Activated CD4-positive, alpha-beta memory T cell treated with anti-CD3 and anti-CD28 coated beads for 36 hours (primary cell): ENCODE data around the gene TRMO. TPM values are rescaled to one million over a fixed set of nuclear protein-coding genes. Genes with fewer than 3 reads are reported as not detected.
A peak's percentile ranks its signal among the peaks of the same experiment; 100 is the strongest.

Source experiments
- CTCF ChIA-PET: fragments of 350-600 bp; sonication (Branson Sonifier 250); formaldehyde crosslinking; loops from one replicate; lab custom pipeline; 2021; ENCODE audit warnings: antibody characterized with exemption, inconsistent platforms; lab: Charles Lee
- POLR2A ChIA-PET: fragments of 350-600 bp; sonication (Branson Sonifier 250); formaldehyde crosslinking; loops from one replicate; lab custom pipeline; 2021; ENCODE audit warnings: antibody characterized with exemption; lab: Charles Lee
- DNase-seq: peaks from one replicate; pipeline ENCODE4 v3.0.0-alpha.2; 2020
- H3K27ac Mint-ChIP-seq: one replicate; pipeline ENCODE4 v1.8.0; 2021; ENCODE audit warnings: mixed read lengths
- H3K27me3 Mint-ChIP-seq: one replicate; pipeline ENCODE4 v1.8.0; 2021; ENCODE audit warnings: mixed read lengths
- H3K36me3 Mint-ChIP-seq: one replicate; pipeline ENCODE4 v1.8.0; 2021; ENCODE audit warnings: mixed read lengths
- H3K4me1 Mint-ChIP-seq: one replicate; pipeline ENCODE4 v1.8.0; 2021; ENCODE audit warnings: low read depth, mixed read lengths
- H3K4me3 Mint-ChIP-seq: one replicate; pipeline ENCODE4 v1.8.0; 2021; ENCODE audit warnings: mild to moderate bottlenecking, mixed read lengths
- H3K9me3 Mint-ChIP-seq: one replicate; pipeline ENCODE4 v1.8.0; 2021; ENCODE audit warnings: mixed read lengths
- intact Hi-C: fragments of 100-400 bp; cut with micrococcal nuclease; formaldehyde crosslinking; loops from one replicate; pipeline ENCODE4 v1.15.1; 2023
- total RNA-seq, 2 experiments: library from RNA; stranded (reverse); gene quantifications; one replicate each; pipeline ENCODE4 v1.2.3, GENCODE V29; 2021

The TRMO gene
- total RNA-seq, 2 experiments from 2014 or later: 13.3 to 13.4 TPM

DNA sequence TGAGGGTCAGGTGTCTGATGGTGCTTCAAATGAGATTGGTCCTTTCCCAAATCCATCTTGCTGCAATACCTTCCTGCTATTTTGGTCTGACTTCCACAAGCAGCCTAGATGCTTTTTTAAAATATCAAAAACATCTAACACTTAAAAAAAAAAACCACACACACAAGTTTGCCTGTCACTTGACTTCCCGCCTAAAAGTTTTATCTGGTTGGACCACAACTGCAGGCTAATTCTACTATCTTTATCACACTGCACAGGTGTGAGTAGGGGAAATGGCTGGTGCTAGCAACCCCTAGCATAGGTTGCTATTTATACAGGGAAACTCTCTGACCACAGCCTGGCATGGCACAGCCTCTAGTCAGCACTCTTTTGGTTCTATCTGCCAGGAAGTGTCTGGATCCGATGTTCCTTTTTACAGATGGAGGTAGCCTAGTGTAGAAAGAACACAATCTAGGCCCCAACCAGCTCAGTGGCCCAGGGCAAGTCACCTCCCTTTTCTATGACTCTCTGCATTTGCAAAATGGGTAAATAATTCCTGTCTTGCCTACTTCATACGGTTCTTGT lies 15.9 kb upstream of the TRMO start, which contains the start of gene HEMGN:
TSS of gene HEMGN (minus strand) at position 92 of the 564 bp plus-strand sequence. CDS start at position 56, 36 bp downstream.
- Mint-ChIP-seq H3K4me3 (peak within 1 kb of the TSS; percentile 6), H3K27ac (peak within 1 kb of the TSS; percentile 77), H3K36me3 (no peaks in the 10 kb centered on the region), H3K9me3 (no peaks in the 10 kb centered on the region), H3K4me1 (peaks cover 20% of the 10 kb centered on the region), H3K27me3 (no peaks in the 10 kb centered on the region)
- ChIA-PET POLR2A (interaction anchor here (1.0 kb wide), 1 partner anchor 16 kb away, joined by 3 read pairs; the partner anchor contains the start of gene TRMO), CTCF (interaction anchor here (0.8 to 1.4 kb wide), 5 partner anchors 14 to 48 kb away, joined by 3 to 5 read pairs (median 4); partner anchors contain the start of gene TRMO)
- intact Hi-C loops: loop anchor here (1.0 kb wide), 1 partner anchor 8 kb away; no protein-coding TSS in a partner anchor
- peak; percentile 58 for DNase-seq

DNA sequence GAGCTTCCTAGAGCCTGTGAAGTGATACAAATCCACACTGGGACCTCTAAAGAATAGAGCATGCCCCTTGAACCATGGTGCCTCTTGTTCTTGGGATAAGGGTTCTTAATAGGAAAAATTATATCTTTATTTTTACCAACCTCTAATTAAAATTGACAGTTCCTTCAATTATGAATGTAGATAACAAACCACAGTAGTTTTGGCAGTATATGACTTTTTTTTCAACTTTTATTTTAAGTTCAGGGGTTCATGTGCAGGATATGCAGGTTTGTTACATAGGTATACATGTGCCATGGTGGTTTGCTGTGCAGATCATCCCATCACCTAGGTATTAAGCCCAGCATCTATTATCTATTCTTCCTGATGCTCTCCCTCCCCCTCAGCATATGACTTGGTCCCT lies 14.7 kb upstream of the TRMO start:
- no peaks in the 10 kb centered on the region for H3K36me3 Mint-ChIP-seq
- H3K9me3 Mint-ChIP-seq: no peaks in the 10 kb centered on the region
- H3K27me3 Mint-ChIP-seq: no peaks in the 10 kb centered on the region
- ChIA-PET POLR2A (no interaction called here), CTCF (interaction anchor here (0.8 to 3.2 kb wide), 2 partner anchors 13 to 17 kb away, joined by 3 to 15 read pairs; no protein-coding TSS in a partner anchor)
- peaks cover 26% of the 10 kb centered on the region for H3K4me1 Mint-ChIP-seq
- intact Hi-C loops: no loop called here
- H3K27ac Mint-ChIP-seq: no peak overlapping the region
- H3K4me3 Mint-ChIP-seq: no peak overlapping the region
- DNase-seq: no peak

DNA sequence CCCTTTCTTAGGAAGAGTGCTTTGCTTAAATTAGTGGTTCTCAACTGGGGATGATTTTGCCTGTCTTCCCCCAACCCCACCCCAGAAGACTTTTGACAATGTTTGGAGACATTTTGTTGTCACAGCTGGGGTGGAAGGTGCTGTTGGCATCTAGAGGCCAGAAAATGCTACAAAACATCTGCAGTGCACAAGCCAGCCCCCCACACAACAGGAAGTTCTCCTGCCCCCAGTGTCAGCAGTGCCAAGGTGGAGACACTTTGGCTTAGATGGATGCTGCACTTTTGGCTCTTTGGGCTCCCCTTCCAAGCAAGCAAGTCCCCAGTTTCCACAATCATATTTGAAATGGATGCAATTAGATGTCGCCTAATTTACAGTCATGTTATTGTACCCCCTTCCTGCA lies 13.0 kb upstream of the TRMO start:
- Mint-ChIP-seq H3K9me3 (no peaks in the 10 kb centered on the region), H3K4me3 (no peak overlapping the region), H3K27me3 (no peaks in the 10 kb centered on the region), H3K27ac (no peak overlapping the region), H3K4me1 (peaks cover 44% of the 10 kb centered on the region), H3K36me3 (no peaks in the 10 kb centered on the region)
- intact Hi-C loops: no loop called here
- POLR2A ChIA-PET: no interaction called here
- no peak for DNase-seq
- CTCF ChIA-PET: interaction anchor here (1.6 to 3.2 kb wide), 2 partner anchors 11 to 45 kb away, joined by 4 to 15 read pairs; no protein-coding TSS in a partner anchor

DNA sequence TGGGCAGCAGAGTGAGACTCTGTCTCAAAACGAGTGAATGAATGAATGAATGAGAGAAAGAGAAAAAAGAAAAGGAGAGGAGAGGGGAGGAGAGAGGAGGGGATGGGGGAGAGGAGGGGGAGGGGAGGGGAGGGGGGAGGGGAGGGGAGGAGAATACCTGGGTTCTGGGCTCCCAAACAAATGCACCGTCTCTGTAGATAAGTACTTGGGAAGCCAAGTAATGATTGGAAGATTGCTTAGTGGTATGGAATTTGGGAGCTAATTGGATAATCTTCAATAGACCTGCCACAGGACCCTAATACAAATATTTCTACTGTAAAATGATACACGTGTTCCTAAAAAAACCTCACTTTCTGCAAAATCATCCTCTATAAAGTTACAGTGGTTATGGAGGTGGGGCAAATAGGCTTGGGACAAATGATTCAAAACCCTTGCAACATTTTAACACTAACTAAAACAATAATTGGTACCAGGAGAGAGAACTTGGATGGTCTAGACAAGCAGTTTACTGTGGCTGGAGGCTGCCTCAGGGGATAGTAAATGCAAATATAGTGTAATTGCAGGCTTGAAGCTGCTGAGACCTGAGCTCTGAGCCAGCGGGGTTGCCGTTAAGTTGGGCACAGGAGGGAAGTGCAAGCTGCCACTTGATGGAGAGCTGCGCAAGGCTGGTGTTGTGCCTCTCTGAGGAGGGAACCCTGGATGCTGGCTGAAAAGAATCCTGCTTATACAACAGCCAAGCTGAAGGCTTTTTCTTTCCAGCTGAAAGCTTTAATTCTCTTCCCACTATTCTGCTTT lies 12.2 kb upstream of the TRMO start:
- ChIA-PET POLR2A (no interaction called here), CTCF (interaction anchor here (3.2 kb wide), 1 partner anchor 11 kb away, joined by 15 read pairs; no protein-coding TSS in a partner anchor)
- intact Hi-C loops: no loop called here
- Mint-ChIP-seq H3K27ac (no peak overlapping the region), H3K4me3 (no peak overlapping the region), H3K27me3 (no peaks in the 10 kb centered on the region), H3K4me1 (peaks cover 48% of the 10 kb centered on the region), H3K36me3 (no peaks in the 10 kb centered on the region), H3K9me3 (no peaks in the 10 kb centered on the region)
- no peak for DNase-seq

DNA sequence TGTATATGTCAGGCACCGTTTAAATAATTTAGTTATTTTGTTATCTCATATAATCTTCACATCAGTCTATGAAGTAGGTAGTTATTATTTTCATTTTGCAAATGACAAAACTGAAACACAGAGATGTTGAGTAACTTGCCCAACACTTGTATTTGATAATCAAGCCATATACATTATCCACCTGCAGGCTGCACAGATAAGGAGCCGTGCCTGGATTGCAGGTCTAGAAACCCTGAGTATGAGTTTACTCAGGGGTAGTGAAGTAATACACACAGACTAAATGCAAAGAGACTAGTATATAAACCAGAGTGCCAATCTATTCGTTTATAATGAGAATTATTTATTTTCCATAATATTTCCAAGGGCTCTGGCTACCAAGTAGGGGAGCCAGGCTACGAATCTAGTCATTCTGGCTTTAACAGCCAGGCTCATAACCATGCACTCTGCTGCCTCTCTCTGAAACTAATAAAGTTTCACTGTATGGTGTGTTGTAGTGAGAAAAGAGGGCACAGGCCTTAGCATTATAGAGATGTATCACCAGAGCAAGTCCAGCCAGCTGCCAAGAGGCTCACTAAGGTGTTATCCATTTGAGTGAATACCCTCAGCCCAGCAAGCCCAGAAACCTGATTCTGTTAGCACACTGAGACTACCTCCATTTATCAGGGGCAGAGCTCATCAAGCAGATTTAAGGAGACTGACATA lies 11.1 kb upstream of the TRMO start:
- no peak for DNase-seq
- Mint-ChIP-seq H3K9me3 (no peaks in the 10 kb centered on the region), H3K4me1 (peaks cover 50% of the 10 kb centered on the region), H3K27ac (no peak overlapping the region), H3K4me3 (no peak overlapping the region), H3K36me3 (no peaks in the 10 kb centered on the region), H3K27me3 (no peaks in the 10 kb centered on the region)
- CTCF ChIA-PET: no interaction called here
- intact Hi-C loops: no loop called here
- POLR2A ChIA-PET: no interaction called here

DNA sequence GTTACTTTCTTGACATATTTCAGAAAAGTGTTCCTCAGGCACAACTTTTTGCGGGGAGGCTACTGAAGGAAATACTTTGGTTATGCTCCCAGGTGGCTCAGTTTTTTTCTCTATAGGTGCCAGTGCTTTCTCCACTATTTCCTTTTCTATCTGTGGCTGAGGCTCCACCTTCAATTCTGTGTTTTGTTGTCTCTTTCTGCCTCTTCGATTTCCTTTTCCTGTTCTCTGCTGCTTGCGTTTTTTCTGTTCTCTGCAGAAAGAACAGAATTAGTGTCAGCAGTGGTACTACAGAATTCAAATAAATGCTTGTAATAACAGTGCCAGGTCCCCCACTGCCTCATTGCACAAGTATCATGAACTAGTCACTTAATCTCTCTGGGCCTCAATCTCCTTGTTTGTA lies 8.7 kb upstream of the TRMO start:
- Mint-ChIP-seq H3K4me3 (peak overlapping the region; percentile 53), H3K27me3 (no peaks in the 10 kb centered on the region), H3K27ac (peak overlapping the region; percentile 84), H3K9me3 (no peaks in the 10 kb centered on the region), H3K36me3 (no peaks in the 10 kb centered on the region), H3K4me1 (peaks cover 39% of the 10 kb centered on the region)
- intact Hi-C loops: loop anchor here (1.0 kb wide), 1 partner anchor 7 kb away; the partner anchor contains the start of gene HEMGN
- ChIA-PET CTCF (interaction anchor here (0.9 to 2.1 kb wide), 3 partner anchors 8 to 36 kb away, joined by 3 to 10 read pairs (median 7); no protein-coding TSS in a partner anchor), POLR2A (interaction anchor here (1.9 kb wide), 1 partner anchor 9 kb away, joined by 9 read pairs; the partner anchor contains the start of gene TRMO)
- DNase-seq: no peak

DNA sequence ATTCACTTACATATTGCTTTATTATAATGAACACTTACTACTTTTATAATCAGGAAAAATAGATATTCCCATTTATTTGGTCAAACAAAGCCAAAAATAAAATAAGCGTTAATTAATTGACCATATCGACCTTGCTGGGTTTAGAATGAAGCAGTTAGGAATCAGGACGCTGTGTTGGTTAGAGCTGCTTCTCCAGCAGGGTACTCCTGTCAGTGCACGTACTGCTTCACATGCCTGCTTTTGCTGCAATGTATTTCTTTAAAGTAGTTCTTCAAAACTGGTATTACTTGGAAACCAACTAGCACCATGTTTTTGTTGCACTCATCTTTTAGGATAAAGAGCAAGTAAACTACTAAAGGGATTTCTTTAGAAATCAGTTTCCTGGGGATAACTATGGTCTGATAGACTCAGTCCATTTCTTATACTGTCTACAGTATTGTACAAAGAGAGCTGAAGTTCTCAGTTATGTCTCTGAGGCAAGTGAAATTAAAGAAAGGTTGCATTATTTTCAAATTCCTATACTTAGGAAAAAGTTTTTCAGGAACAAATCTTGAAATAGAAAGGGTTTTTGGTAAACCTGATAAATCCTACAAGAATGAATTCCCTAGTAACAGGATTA lies 6.8 kb upstream of the TRMO start:
- H3K27ac Mint-ChIP-seq: no peak overlapping the region
- CTCF ChIA-PET: interaction anchor here (2.1 kb wide), 2 partner anchors 25 to 106 kb away, joined by 6 to 10 read pairs; no protein-coding TSS in a partner anchor
- intact Hi-C loops: loop anchor here (10.0 kb wide), 1 partner anchor 866 kb away; the partner anchor contains the start of gene ANKS6

DNA sequence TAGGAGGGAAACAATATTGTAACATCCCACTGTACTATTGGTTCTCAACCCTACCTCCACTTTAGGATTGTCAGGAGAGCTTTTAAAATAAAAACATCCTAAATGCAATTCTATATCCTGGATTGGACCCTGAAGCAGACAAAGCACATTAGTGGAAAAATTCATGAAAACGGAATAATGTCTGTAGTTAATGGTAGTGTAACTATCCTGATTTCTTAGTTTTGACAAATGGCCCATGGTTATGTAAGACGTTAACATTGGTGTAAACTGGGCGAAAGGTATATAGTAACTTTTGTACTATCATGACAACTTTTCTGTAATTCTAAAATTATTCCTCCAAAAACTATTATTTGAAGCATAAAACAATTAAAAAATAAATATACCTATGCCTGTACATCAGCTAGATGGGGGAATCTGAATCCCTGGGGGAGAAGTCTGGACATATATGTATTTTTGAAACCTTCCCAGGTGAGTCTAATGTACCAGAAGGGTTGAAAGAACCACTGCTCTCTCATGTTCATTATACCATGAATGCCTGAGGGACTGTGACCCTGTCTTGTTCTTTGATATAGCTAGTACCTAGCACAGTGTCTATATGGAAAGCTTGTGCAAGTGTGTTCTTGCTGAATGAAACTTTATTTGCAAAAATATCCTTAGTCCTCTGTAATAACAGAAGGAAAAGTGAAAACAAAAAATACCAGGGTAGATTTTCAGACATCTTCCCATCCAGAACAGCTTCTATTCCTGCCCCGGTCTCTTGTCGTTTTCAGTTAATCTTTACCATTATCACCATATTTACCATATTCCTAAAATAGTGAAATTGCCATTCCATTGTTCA lies 3.4 kb upstream of the TRMO start:
- Mint-ChIP-seq H3K27ac (no peak overlapping the region), H3K4me1 (peaks cover 28% of the 10 kb centered on the region), H3K9me3 (peaks cover 2% of the 10 kb centered on the region), H3K4me3 (no peak overlapping the region), H3K27me3 (peaks cover 2% of the 10 kb centered on the region), H3K36me3 (peaks cover 10% of the 10 kb centered on the region)
- no peak for DNase-seq
- CTCF ChIA-PET: interaction anchor here (1.2 to 7.6 kb wide), 4 partner anchors 25 to 110 kb away, joined by 3 to 99 read pairs (median 4); partner anchors contain the start of gene ANP32B
- POLR2A ChIA-PET: interaction anchor here (0.6 kb wide), 1 partner anchor 106 kb away, joined by 3 read pairs; no protein-coding TSS in a partner anchor
- intact Hi-C loops: loop anchor here (10.0 kb wide), 1 partner anchor 869 kb away; the partner anchor contains the start of gene ANKS6

More for the DNA sequence above, 6.8 kb upstream of the TRMO start:
- no peak for DNase-seq
- H3K36me3 Mint-ChIP-seq: no peaks in the 10 kb centered on the region
- H3K27me3 Mint-ChIP-seq: no peaks in the 10 kb centered on the region
- H3K9me3 Mint-ChIP-seq: no peaks in the 10 kb centered on the region
- peak overlapping the region; percentile 16 for H3K4me3 Mint-ChIP-seq
- peaks cover 37% of the 10 kb centered on the region for H3K4me1 Mint-ChIP-seq
- POLR2A ChIA-PET: no interaction called here

DNA sequence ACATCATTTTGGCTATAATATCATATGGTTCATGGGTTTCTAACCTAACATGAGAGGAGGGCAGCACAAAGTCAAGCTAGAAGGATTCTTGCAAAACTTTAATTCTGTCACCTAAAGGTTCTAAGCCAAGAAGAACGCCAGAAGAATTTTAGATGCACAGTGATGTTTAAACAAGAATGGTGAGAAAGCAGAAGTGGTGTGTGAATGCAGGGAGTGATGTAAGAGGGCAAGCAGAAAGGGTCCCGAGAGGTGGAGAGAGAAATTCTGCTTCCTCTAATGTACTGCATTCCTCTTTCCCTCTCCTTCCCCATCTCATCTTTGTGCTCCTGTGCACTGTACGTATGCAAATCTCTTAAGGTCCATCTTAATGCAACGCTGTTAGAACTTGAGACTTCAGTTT lies 2.1 kb upstream of the TRMO start:
- intact Hi-C loops: loop anchor here (10.0 kb wide), 1 partner anchor 870 kb away; the partner anchor contains the start of gene ANKS6
- peaks cover 10% of the 10 kb centered on the region for H3K36me3 Mint-ChIP-seq
- peaks cover 32% of the 10 kb centered on the region for H3K4me1 Mint-ChIP-seq
- H3K4me3 Mint-ChIP-seq: no peak overlapping the region
- H3K27ac Mint-ChIP-seq: no peak overlapping the region
- POLR2A ChIA-PET: interaction anchor here (0.5 to 5.6 kb wide), 5 partner anchors 55 to 134 kb away, joined by 3 to 77 read pairs (median 5); partner anchors contain the start of genes ANP32B and NANS
- CTCF ChIA-PET: interaction anchor here (0.6 to 7.6 kb wide), 25 partner anchors 10 to 335 kb away, joined by 3 to 99 read pairs (median 6); partner anchors contain the start of genes ANP32B, NCBP1 and TSTD2
- H3K27me3 Mint-ChIP-seq: peaks cover 2% of the 10 kb centered on the region
- H3K9me3 Mint-ChIP-seq: peaks cover 2% of the 10 kb centered on the region
- no peak for DNase-seq

DNA sequence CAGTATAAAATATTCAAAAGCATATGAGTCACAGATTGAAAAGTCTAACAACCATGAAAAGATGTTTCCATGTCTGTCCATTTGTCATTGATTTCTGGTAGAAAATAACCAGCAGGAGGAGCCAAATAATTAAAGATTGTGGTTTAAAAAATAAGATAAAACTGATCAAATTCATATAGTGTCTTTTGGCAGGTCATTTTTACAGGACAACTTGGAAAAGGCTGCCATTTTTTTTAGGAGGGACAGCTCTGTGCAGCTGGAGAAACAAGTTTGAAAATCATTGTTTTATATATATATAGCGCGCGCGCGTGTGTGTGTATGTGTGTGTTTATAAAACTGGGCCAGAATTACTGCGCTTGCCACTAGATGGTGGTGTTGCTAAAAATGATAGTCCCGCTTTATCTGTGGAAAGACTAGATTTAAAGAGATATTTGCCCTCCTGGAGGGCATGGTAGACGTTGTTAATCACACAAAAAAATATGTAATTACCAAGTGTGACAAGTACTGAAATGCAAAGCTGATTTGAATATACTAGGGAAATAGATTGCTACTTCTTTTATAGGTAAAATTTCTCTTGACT lies 1.3 kb upstream of the TRMO start:
- peak overlapping the region; percentile 96 for H3K27ac Mint-ChIP-seq
- peaks cover 2% of the 10 kb centered on the region for H3K27me3 Mint-ChIP-seq

More for the DNA sequence above, 1.3 kb upstream of the TRMO start:
- Mint-ChIP-seq H3K4me1 (peaks cover 34% of the 10 kb centered on the region), H3K36me3 (peaks cover 10% of the 10 kb centered on the region), H3K9me3 (peaks cover 2% of the 10 kb centered on the region), H3K4me3 (peak overlapping the region; percentile 85)
- CTCF ChIA-PET: interaction anchor here (0.6 to 7.6 kb wide), 36 partner anchors 8 to 336 kb away, joined by 3 to 99 read pairs (median 5); partner anchors contain the start of genes ANP32B, HEMGN, NCBP1 and TBC1D2
- DNase-seq: peak; percentile 84
- POLR2A ChIA-PET: interaction anchor here (0.5 to 5.6 kb wide), 6 partner anchors 56 to 332 kb away, joined by 3 to 77 read pairs (median 4); partner anchors contain the start of genes ANP32B, NANS and TBC1D2
- intact Hi-C loops: loop anchor here (1.0 to 10.0 kb wide), 8 partner anchors 17 to 871 kb away; partner anchors contain the start of genes ANKS6, NANS and TBC1D2
